ENCODE results near the gene HSF4. TPM values are rescaled to one million over a fixed set of nuclear protein-coding genes. Genes with fewer than 3 reads are reported as not detected.
A peak's percentile ranks its signal among the peaks of the same experiment; 100 is the strongest.

Gene HSF4
- total and polyA plus RNA-seq, 4 donors, result 5.1 to 62.5 (median 21.0) TPM

DNA sequence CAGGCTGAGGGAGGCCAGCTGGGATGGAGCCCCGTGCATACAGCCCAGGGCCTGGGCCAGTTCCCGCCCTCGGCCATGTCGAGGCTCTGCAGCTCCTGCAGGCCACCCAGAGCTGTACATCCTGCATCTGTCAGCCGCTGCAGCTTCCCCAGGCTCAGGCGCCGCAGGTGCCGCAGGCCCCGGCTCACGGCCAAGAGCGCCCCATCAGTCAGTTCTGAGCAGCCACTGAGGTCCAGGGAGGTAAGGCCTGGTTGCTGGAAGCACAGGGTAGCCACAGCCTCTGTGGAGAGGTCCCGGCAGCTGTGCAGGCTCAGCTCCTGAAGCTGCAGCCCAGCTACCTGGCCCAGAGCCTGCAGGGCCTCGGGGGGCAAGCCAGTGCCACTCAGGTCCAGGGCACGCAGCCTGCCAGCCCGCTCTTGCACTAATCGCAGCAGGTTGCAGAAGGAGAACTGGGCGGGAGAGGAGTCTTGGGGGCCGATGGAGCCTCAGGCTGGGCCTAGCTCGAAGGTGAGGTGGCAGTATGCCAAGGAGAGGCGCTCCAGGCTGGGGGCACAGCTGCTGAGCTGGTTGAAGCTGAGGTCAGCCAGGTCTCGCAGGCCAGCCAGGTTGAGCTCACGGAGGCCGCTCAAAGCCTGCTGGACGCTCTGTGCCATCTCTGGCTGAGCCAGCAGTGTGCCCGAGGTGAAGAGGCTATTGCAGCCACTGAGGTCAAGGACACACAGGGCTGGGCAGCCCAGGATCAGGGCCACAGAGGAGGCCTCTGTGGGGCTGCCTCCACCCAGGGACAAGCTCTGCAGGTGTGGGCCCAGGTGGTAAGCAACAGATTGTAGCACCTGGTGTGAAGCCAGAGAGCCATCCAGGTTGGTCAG is 45.8 kb downstream of the HSF4 start:
- Histone ChIP-seq H3K9ac (ENCODE audit: insufficient read depth in 1 of 2, low read length in 2 of 2) (no peak overlapping the region), H3K4me3 (no peak overlapping the region), H3K27ac (ENCODE audit: low read depth in 1 of 2, low read length in 1 of 2) (no peak overlapping the region), H3K9me3 (ENCODE audit: control insufficient read depth in 4 of 4, insufficient read depth in 3 of 4, low read length in 3 of 4) (no peaks in the 10 kb centered on the region), H3K27me3 (ENCODE audit: control insufficient read depth in 3 of 3, insufficient read depth in 3 of 3, low read length in 2 of 3) (no peaks in the 10 kb centered on the region), H3K4me1 (ENCODE audit: control insufficient read depth in 5 of 5, insufficient read depth in 5 of 5, low read length in 5 of 5) (peaks cover 0 to 7% (median 0%) of the 10 kb centered on the region in 5 donors), H3K36me3 (ENCODE audit: control insufficient read depth in 4 of 4, insufficient read depth in 4 of 4, low read length in 4 of 4) (peaks cover 0 to 4% (median 2%) of the 10 kb centered on the region in 4 donors)
- no peak for DNase-seq
- TF ChIP-seq, protein P1, sequence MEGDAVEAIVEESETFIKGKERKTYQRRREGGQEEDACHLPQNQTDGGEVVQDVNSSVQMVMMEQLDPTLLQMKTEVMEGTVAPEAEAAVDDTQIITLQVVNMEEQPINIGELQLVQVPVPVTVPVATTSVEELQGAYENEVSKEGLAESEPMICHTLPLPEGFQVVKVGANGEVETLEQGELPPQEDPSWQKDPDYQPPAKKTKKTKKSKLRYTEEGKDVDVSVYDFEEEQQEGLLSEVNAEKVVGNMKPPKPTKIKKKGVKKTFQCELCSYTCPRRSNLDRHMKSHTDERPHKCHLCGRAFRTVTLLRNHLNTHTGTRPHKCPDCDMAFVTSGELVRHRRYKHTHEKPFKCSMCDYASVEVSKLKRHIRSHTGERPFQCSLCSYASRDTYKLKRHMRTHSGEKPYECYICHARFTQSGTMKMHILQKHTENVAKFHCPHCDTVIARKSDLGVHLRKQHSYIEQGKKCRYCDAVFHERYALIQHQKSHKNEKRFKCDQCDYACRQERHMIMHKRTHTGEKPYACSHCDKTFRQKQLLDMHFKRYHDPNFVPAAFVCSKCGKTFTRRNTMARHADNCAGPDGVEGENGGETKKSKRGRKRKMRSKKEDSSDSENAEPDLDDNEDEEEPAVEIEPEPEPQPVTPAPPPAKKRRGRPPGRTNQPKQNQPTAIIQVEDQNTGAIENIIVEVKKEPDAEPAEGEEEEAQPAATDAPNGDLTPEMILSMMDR (IDR thresholded peaks at IDR 0.05; ENCODE audit: control extremely low read depth, extremely low read depth), result no peak
- WGBS, 2 donors, result 90 to 94% methylated on average over 25 of the region's 25 CpGs
- ATAC-seq (ENCODE audit: insufficient read depth, low FRiP score), result no peak

GRCh38 chr16:67211674-67212073 is 47.1 kb downstream of the HSF4 start:
- no peak overlapping the region for H3K27ac ChIP-seq (ENCODE audit: low read depth in 1 of 2, low read length in 1 of 2)
- H3K4me1 ChIP-seq (ENCODE audit: control insufficient read depth in 5 of 5, insufficient read depth in 5 of 5, low read length in 5 of 5), result peaks cover 2 to 16% (median 10%) of the 10 kb centered on the region in 5 donors
- H3K9ac ChIP-seq (ENCODE audit: insufficient read depth in 1 of 2, low read length in 2 of 2), result no peak overlapping the region
- peaks cover 0 to 3% (median 1%) of the 10 kb centered on the region in 4 donors for H3K36me3 ChIP-seq (ENCODE audit: control insufficient read depth in 4 of 4, insufficient read depth in 4 of 4, low read length in 4 of 4)
- no peak overlapping the region for H3K4me3 ChIP-seq
- H3K27me3 ChIP-seq (ENCODE audit: control insufficient read depth in 3 of 3, insufficient read depth in 3 of 3, low read length in 2 of 3), result no peaks in the 10 kb centered on the region
- TF ChIP-seq, protein P1 (IDR thresholded peaks at IDR 0.05; ENCODE audit: control extremely low read depth, extremely low read depth), result no peak
- H3K9me3 ChIP-seq (ENCODE audit: control insufficient read depth in 4 of 4, insufficient read depth in 3 of 4, low read length in 3 of 4), result no peaks in the 10 kb centered on the region
- ATAC-seq (ENCODE audit: insufficient read depth, low FRiP score) (no peak), DNase-seq (no peak)
- WGBS, 2 donors, result 87 to 88% methylated on average over 7 of the region's 7 CpGs

GRCh38 chr16:67212766-67213165 is 48.2 kb downstream of the HSF4 start:
- no peak for ATAC-seq (ENCODE audit: insufficient read depth, low FRiP score)
- peaks cover 6 to 26% (median 16%) of the 10 kb centered on the region in 5 donors for H3K4me1 ChIP-seq (ENCODE audit: control insufficient read depth in 5 of 5, insufficient read depth in 5 of 5, low read length in 5 of 5)
- no peak overlapping the region for H3K4me3 ChIP-seq
- TF ChIP-seq, protein P1 (IDR thresholded peaks at IDR 0.05; ENCODE audit: control extremely low read depth, extremely low read depth), result no peak
- no peak overlapping the region for H3K9ac ChIP-seq (ENCODE audit: insufficient read depth in 1 of 2, low read length in 2 of 2)
- no peak for DNase-seq
- H3K9me3 ChIP-seq (ENCODE audit: control insufficient read depth in 4 of 4, insufficient read depth in 3 of 4, low read length in 3 of 4), result no peaks in the 10 kb centered on the region
- no peaks in the 10 kb centered on the region for H3K27me3 ChIP-seq (ENCODE audit: control insufficient read depth in 3 of 3, insufficient read depth in 3 of 3, low read length in 2 of 3)
- H3K36me3 ChIP-seq (ENCODE audit: control insufficient read depth in 4 of 4, insufficient read depth in 4 of 4, low read length in 4 of 4), result peaks cover 0 to 1% (median 0%) of the 10 kb centered on the region in 4 donors
- peak overlapping the region in 1 of 2 donors; percentile 4 for H3K27ac ChIP-seq (ENCODE audit: low read depth in 1 of 2, low read length in 1 of 2)

All from lung (tissue), 12 donors.